ENCODE results near the gene ZDBF2. TPM values are rescaled to one million over a fixed set of nuclear protein-coding genes. Genes with fewer than 3 reads are reported as not detected.

Gene ZDBF2
- total and polyA plus RNA-seq, 9 of the 15 experiments (the other 6 are each of a cell fraction or from before 2014, with no cell fraction given), result 0.01 to 0.04 (median 0.03) TPM; not detected in 3

GRCh38 chr2:206256706-206257205 lies 17.7 kb upstream of the ZDBF2 start:
- H3K4me2 ChIP-seq (ENCODE audit: insufficient read depth, low read length), result no peak overlapping the region
- intact Hi-C loops (cut with micrococcal nuclease) (no loop called here), in situ Hi-C loops (cut with MboI) (no loop called here)
- no TSS peak for BruUV-seq (replicated peaks)
- H3K9me3 ChIP-seq (replicated peaks; ENCODE audit: control insufficient read depth, insufficient read depth, low read depth, low read length), result no peaks in the 10 kb centered on the region
- no peak overlapping the region for H2AFZ ChIP-seq (ENCODE audit: low read depth, low read length)
- ChIA-PET POLR2A (no interaction called here), CTCF (ENCODE audit: low intra/inter-chr PET ratio) (no interaction called here)
- DNase-seq (ENCODE audit: extremely low read depth in 1 of 4, low spot score in 3 of 4), result no peak
- H3K27me3 ChIP-seq (ENCODE audit: control insufficient read depth in 2 of 2, insufficient read depth in 2 of 2, low read length in 2 of 2), result peaks cover 7 to 42% of the 10 kb centered on the region in 2 experiments
- H3K79me2 ChIP-seq (ENCODE audit: control insufficient read depth, insufficient read depth, low read length), result no peaks in the 10 kb centered on the region
- 0% methylated on average over 5 of the region's 7 CpGs for WGBS (ENCODE audit: insufficient coverage, low coverage, missing lambda C conversion rate)
- ATAC-seq, result no peak
- H3K9me1 ChIP-seq (ENCODE audit: control insufficient read depth, insufficient read depth, low read length), result no peaks in the 10 kb centered on the region
- no peak overlapping the region for H3K9ac ChIP-seq (ENCODE audit: insufficient read depth in 1 of 2, low read depth in 2 of 2, low read length in 2 of 2)
- H3K36me3 ChIP-seq (ENCODE audit: control insufficient read depth, insufficient read depth, low read length), result no peaks in the 10 kb centered on the region
- H3K4me3 ChIP-seq, result no peak overlapping the region
- H3K27ac ChIP-seq (ENCODE audit: extremely low read depth, low read depth, low read length), result no peak overlapping the region
- no peaks in the 10 kb centered on the region for H3K4me1 ChIP-seq (replicated peaks in 1 of 2; ENCODE audit: control insufficient read depth in 2 of 2, insufficient read depth in 2 of 2, low read length in 2 of 2)
- no peak for FAIRE-seq
- no peaks in the 10 kb centered on the region for H4K20me1 ChIP-seq (replicated peaks; ENCODE audit: control insufficient read depth, insufficient read depth, low read length)
- TF ChIP-seq NUFIP1 (IDR thresholded peaks at IDR 0.05; ENCODE audit: partially characterized antibody) (no peak), CHD2 (IDR thresholded peaks at IDR 0.05; ENCODE audit: low read depth, low read length) (no peak), MEF2A (IDR thresholded peaks at IDR 0.05; ENCODE audit: control insufficient read depth, low read depth, low read length) (no peak), SRSF7 (optimal IDR thresholded peaks at IDR 0.05; ENCODE audit: low read depth, low read length) (no peak), ZBTB49 (CRISPR knock-in tag; IDR thresholded peaks at IDR 0.05; ENCODE audit: borderline replicate concordance) (no peak), TRIM28 (IDR thresholded peaks at IDR 0.05) (no peak), FOXP1 (CRISPR knock-in tag; IDR thresholded peaks at IDR 0.05) (no peak), BRD4 (IDR thresholded peaks at IDR 0.05) (no peak), SPI1 (IDR thresholded peaks at IDR 0.05; ENCODE audit: borderline replicate concordance, low read depth, low read length) (no peak)
- TF ChIP-seq, protein P1, sequence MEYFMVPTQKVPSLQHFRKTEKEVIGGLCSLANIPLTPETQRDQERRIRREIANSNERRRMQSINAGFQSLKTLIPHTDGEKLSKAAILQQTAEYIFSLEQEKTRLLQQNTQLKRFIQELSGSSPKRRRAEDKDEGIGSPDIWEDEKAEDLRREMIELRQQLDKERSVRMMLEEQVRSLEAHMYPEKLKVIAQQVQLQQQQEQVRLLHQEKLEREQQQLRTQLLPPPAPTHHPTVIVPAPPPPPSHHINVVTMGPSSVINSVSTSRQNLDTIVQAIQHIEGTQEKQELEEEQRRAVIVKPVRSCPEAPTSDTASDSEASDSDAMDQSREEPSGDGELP (CRISPR knock-in tag; IDR thresholded peaks at IDR 0.05; ENCODE audit: borderline replicate concordance), result no peak
- TF ChIP-seq, protein P2, sequence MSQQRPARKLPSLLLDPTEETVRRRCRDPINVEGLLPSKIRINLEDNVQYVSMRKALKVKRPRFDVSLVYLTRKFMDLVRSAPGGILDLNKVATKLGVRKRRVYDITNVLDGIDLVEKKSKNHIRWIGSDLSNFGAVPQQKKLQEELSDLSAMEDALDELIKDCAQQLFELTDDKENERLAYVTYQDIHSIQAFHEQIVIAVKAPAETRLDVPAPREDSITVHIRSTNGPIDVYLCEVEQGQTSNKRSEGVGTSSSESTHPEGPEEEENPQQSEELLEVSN (IDR thresholded peaks at IDR 0.05; ENCODE audit: borderline replicate concordance in 1 of 2, extremely low read depth in 1 of 2, insufficient read depth in 1 of 2, insufficient read length in 1 of 2, low read depth in 1 of 2, low read length in 1 of 2, poor library complexity in 1 of 2, severe bottlenecking in 1 of 2), result no peak
- TF ChIP-seq, protein P3, sequence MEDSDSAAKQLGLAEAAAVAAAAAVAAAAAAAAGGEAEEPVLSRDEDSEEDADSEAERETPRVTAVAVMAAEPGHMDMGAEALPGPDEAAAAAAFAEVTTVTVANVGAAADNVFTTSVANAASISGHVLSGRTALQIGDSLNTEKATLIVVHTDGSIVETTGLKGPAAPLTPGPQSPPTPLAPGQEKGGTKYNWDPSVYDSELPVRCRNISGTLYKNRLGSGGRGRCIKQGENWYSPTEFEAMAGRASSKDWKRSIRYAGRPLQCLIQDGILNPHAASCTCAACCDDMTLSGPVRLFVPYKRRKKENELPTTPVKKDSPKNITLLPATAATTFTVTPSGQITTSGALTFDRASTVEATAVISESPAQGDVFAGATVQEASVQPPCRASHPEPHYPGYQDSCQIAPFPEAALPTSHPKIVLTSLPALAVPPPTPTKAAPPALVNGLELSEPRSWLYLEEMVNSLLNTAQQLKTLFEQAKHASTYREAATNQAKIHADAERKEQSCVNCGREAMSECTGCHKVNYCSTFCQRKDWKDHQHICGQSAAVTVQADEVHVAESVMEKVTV (CRISPR knock-in tag; IDR thresholded peaks at IDR 0.05), result no peak
- TF ChIP-seq, protein P4, sequence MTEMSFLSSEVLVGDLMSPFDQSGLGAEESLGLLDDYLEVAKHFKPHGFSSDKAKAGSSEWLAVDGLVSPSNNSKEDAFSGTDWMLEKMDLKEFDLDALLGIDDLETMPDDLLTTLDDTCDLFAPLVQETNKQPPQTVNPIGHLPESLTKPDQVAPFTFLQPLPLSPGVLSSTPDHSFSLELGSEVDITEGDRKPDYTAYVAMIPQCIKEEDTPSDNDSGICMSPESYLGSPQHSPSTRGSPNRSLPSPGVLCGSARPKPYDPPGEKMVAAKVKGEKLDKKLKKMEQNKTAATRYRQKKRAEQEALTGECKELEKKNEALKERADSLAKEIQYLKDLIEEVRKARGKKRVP (CRISPR knock-in tag; IDR thresholded peaks at IDR 0.05), result no peak

Data from K562 (cell line).